Coronary artery (tissue), 2 donors: ENCODE data around the gene LRRC46.

Experiments used
- DNase-seq: peaks from one replicate; pipeline ENCODE4 v3.0.0-alpha.2; 2017; ENCODE audit warnings: low spot score
- H3K27ac ChIP-seq, 2 donors: fragments of 200-600 bp; sonication (generic); one replicate each; pipeline ENCODE4 v1.5.1; 2016 to 2019
- H3K4me3 ChIP-seq: fragments of 200-600 bp; sonication (generic); 2 replicates; pipeline ENCODE4 v1.5.1; 2016; ENCODE audit warnings: mild to moderate bottlenecking, moderate library complexity
- CTCF ChIP-seq: fragments of 200-600 bp; sonication (generic); IDR thresholded peaks from one replicate; pipeline ENCODE4 v1.5.1; 2019; ENCODE audit warnings: antibody characterized with exemption

Gene LRRC46

GRCh38 chr17:47877368-47878034 lies 46.0 kb downstream of the LRRC46 start:
- no peak for DNase-seq
- H3K27ac ChIP-seq, result no peak overlapping the region

GRCh38 chr17:47878203-47879027 lies 46.9 kb downstream of the LRRC46 start:
- H3K4me3 ChIP-seq, result no peak overlapping the region
- H3K27ac ChIP-seq, result no peak overlapping the region
- no peak for DNase-seq
- no peak for TF ChIP-seq CTCF

More at GRCh38 chr17:47877368-47878034, 46.0 kb downstream of the LRRC46 start:
- TF ChIP-seq CTCF, result no peak
- H3K4me3 ChIP-seq, result no peak overlapping the region

GRCh38 chr17:47879028-47879585 lies 47.6 kb downstream of the LRRC46 start:
- Histone ChIP-seq H3K27ac (no peak overlapping the region), H3K4me3 (no peak overlapping the region)
- no peak for DNase-seq
- TF ChIP-seq CTCF, result no peak

- H3K4me3 ChIP-seq, result no peak overlapping the region
- DNase-seq, result no peak
- no peak overlapping the region for H3K27ac ChIP-seq
- no peak for TF ChIP-seq CTCF
Measured at GRCh38 chr17:47879776-47880454, 48.4 kb downstream of the LRRC46 start.

GRCh38 chr17:47882247-47882646 lies 50.8 kb downstream of the LRRC46 start:
- Histone ChIP-seq H3K27ac (peak overlapping the region in 1 of 2 donors; percentile 35), H3K4me3 (peak overlapping the region; percentile 42)

More at GRCh38 chr17:47882247-47882646, 50.8 kb downstream of the LRRC46 start:
- no peak for TF ChIP-seq CTCF
- DNase-seq, result no peak
